ENCODE measurements around the gene TBX3. TPM values are rescaled to one million over a fixed set of nuclear protein-coding genes. Genes with fewer than 3 reads are reported as not detected.

Gene TBX3
- total and polyA plus RNA-seq, 10 of the 15 experiments (the other 5 are each of a cell fraction or from before 2014, with no cell fraction given) = 0.04 to 0.28 (median 0.08) TPM; not detected in 7

DNA sequence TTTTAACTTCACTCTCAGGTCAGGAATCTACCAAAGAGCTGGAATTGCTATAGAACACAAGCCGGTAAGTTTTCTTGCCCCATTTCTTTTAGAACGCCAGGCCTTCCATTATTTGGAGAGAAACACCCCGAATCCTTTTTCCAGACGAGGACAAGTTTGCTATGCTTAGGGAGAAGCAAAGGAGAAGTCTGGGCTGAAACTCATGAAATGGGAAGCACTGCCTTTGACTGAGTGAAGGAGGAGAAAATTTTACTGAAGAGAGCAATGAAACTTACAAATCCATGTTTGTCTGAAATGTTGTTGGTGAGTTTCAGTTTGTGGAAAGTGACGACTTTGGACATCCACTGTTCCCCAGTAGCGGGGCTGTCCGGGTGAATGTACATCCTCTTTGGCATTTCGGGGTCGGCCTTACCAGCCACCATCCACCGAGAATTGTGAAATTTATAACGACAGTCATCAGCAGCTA lies 3.3 kb downstream of the TBX3 start:
- in situ Hi-C loops (cut with MboI) = no loop called here
- ATAC-seq (no peak), FAIRE-seq (no peak), DNase-seq (ENCODE audit: low read depth, low spot score) (no peak)
- Histone ChIP-seq H3K4me1 (ENCODE audit: control insufficient read depth, insufficient read depth, low read length) (no peaks in the 10 kb centered on the region), H3K9me3 (replicated peaks; ENCODE audit: control insufficient read depth, insufficient read depth, low read length) (peaks cover 1% of the 10 kb centered on the region; the same call in 1 of the 3 replicates), H4K20me1 (ENCODE audit: control insufficient read depth, insufficient read depth) (no peaks in the 10 kb centered on the region), H3K9ac (ENCODE audit: control insufficient read depth, insufficient read depth, low read length) (no peak overlapping the region), H2AFZ (ENCODE audit: control insufficient read depth, low read depth, low read length) (no peak overlapping the region), H3K27ac (ENCODE audit: control insufficient read depth, insufficient read depth) (no peak overlapping the region), H3K79me2 (ENCODE audit: control insufficient read depth, insufficient read depth, low read length) (no peaks in the 10 kb centered on the region), H3K4me2 (ENCODE audit: control insufficient read depth, insufficient read depth) (no peak overlapping the region), H3K27me3 (replicated peaks in 1 of 2; ENCODE audit: control insufficient read depth in 2 of 2, insufficient read depth in 2 of 2, low read length in 1 of 2) (peaks cover 2 to 25% of the 10 kb centered on the region in 2 experiments), H3K4me3 (no peak overlapping the region), H3K36me3 (ENCODE audit: control insufficient read depth in 2 of 2, insufficient read depth in 2 of 2, low read length in 1 of 2) (no peaks in the 10 kb centered on the region)
- no peak for TF ChIP-seq WRNIP1 (IDR thresholded peaks at IDR 0.05; ENCODE audit: borderline replicate concordance, low read depth, low read length)
- no peak for TF ChIP-seq MYB (IDR thresholded peaks at IDR 0.05; ENCODE audit: borderline replicate concordance, low read depth, low read length)
- no peak for TF ChIP-seq FOXK2 (IDR thresholded peaks at IDR 0.05)
- TF ChIP-seq MEF2B (IDR thresholded peaks at IDR 0.05; ENCODE audit: partially characterized antibody, poor library complexity, severe bottlenecking) = no peak
- no peak for TF ChIP-seq IKZF1 (conservative IDR thresholded peaks at IDR 0.05)
- no peak for TF ChIP-seq SREBF2 (IDR thresholded peaks at IDR 0.05; ENCODE audit: low read length)
- TF ChIP-seq, protein P1, sequence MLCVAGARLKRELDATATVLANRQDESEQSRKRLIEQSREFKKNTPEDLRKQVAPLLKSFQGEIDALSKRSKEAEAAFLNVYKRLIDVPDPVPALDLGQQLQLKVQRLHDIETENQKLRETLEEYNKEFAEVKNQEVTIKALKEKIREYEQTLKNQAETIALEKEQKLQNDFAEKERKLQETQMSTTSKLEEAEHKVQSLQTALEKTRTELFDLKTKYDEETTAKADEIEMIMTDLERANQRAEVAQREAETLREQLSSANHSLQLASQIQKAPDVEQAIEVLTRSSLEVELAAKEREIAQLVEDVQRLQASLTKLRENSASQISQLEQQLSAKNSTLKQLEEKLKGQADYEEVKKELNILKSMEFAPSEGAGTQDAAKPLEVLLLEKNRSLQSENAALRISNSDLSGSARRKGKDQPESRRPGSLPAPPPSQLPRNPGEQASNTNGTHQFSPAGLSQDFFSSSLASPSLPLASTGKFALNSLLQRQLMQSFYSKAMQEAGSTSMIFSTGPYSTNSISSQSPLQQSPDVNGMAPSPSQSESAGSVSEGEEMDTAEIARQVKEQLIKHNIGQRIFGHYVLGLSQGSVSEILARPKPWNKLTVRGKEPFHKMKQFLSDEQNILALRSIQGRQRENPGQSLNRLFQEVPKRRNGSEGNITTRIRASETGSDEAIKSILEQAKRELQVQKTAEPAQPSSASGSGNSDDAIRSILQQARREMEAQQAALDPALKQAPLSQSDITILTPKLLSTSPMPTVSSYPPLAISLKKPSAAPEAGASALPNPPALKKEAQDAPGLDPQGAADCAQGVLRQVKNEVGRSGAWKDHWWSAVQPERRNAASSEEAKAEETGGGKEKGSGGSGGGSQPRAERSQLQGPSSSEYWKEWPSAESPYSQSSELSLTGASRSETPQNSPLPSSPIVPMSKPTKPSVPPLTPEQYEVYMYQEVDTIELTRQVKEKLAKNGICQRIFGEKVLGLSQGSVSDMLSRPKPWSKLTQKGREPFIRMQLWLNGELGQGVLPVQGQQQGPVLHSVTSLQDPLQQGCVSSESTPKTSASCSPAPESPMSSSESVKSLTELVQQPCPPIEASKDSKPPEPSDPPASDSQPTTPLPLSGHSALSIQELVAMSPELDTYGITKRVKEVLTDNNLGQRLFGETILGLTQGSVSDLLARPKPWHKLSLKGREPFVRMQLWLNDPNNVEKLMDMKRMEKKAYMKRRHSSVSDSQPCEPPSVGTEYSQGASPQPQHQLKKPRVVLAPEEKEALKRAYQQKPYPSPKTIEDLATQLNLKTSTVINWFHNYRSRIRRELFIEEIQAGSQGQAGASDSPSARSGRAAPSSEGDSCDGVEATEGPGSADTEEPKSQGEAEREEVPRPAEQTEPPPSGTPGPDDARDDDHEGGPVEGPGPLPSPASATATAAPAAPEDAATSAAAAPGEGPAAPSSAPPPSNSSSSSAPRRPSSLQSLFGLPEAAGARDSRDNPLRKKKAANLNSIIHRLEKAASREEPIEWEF (IDR thresholded peaks at IDR 0.05; ENCODE audit: insufficient replicate concordance, low read depth, low read length) = no peak
- TF ChIP-seq ZZZ3 (IDR thresholded peaks at IDR 0.05; ENCODE audit: control insufficient read depth, insufficient read length, low read depth) = no peak
- no peak for TF ChIP-seq NR2C2 (IDR thresholded peaks at IDR 0.05; ENCODE audit: borderline replicate concordance, control insufficient read depth, insufficient read length, low read depth)
- no peak for TF ChIP-seq HDAC2 (IDR thresholded peaks at IDR 0.05)
- TF ChIP-seq STAT3 (IDR thresholded peaks at IDR 0.05; ENCODE audit: low read depth, low read length) = no peak
- TF ChIP-seq BRCA1 (IDR thresholded peaks at IDR 0.05; ENCODE audit: low read depth, low read length) = no peak
- no peak for TF ChIP-seq ZNF217 (IDR thresholded peaks at IDR 0.05)
- TF ChIP-seq MTA2 (IDR thresholded peaks at IDR 0.05; ENCODE audit: low read depth) = no peak
- TF ChIP-seq POLR2A (IDR thresholded peaks at IDR 0.05; ENCODE audit: low read depth, low read length) = no peak
- TF ChIP-seq ZNF622 (IDR thresholded peaks at IDR 0.05) = no peak
- TF ChIP-seq, protein P2, sequence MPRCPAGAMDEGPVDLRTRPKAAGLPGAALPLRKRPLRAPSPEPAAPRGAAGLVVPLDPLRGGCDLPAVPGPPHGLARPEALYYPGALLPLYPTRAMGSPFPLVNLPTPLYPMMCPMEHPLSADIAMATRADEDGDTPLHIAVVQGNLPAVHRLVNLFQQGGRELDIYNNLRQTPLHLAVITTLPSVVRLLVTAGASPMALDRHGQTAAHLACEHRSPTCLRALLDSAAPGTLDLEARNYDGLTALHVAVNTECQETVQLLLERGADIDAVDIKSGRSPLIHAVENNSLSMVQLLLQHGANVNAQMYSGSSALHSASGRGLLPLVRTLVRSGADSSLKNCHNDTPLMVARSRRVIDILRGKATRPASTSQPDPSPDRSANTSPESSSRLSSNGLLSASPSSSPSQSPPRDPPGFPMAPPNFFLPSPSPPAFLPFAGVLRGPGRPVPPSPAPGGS (IDR thresholded peaks at IDR 0.05; ENCODE audit: borderline replicate concordance, insufficient read depth, low read depth, low read length, poor library complexity, severe bottlenecking) = no peak
- RAD21 ChIA-PET (ENCODE audit: unreplicated experiment) = no interaction called here
- POLR2A ChIA-PET = no interaction called here
- SMC1A ChIA-PET (ENCODE audit: uncharacterized antibody, unreplicated experiment) = interaction anchor here (0.8 kb wide), 1 partner anchor 954 kb away, joined by 3 read pairs; no protein-coding TSS in a partner anchor
- CTCF ChIA-PET = no interaction called here
- 31% methylated on average over 11 of the region's 11 CpGs for WGBS (ENCODE audit: insufficient coverage, insufficient replicate concordance, low lambda C conversion rate, missing lambda C conversion rate)
- intact Hi-C loops (cut with micrococcal nuclease; ENCODE audit: unreplicated experiment) = no loop called here
- no TSS peak for BruUV-seq (replicated peaks)
